Cardiac muscle cell (in vitro differentiated cells and primary cell): ENCODE measurements around the gene LRRC7. TPM values are rescaled to one million over a fixed set of nuclear protein-coding genes. Genes with fewer than 3 reads are reported as not detected.

Source experiments
- DNase-seq, 2 donors: peaks; one replicate each; pipeline versions ENCODE4 v3.0.0 to v3.0.0-alpha.2; 2010 to 2017; ENCODE audit warnings: low read depth in 1 of 2, low spot score in 1 of 2
- H3K27ac ChIP-seq: fragments of 200-600 bp; sonication (generic); 2 replicates; pipeline ENCODE4 v1.5.1; 2016
- H3K27me3 ChIP-seq: fragments of 200-600 bp; sonication (generic); 2 replicates; pipeline ENCODE4 v1.6.0; 2016; ENCODE audit warnings: control low read depth
- H3K36me3 ChIP-seq: fragments of 200-600 bp; sonication (generic); 2 replicates; pipeline ENCODE4 v1.5.1; 2016; ENCODE audit warnings: control low read depth
- H3K4me1 ChIP-seq: fragments of 200-600 bp; sonication (generic); 2 replicates; pipeline ENCODE4 v1.8.1; 2017; ENCODE audit warnings: low read depth, mild to moderate bottlenecking, mixed run types
- H3K4me3 ChIP-seq: fragments of 200-600 bp; sonication (generic); 2 replicates; pipeline ENCODE4 v1.5.1; 2016; ENCODE audit warnings: mild to moderate bottlenecking
- H3K9me3 ChIP-seq: fragments of 200-600 bp; sonication (generic); 2 replicates; pipeline ENCODE4 v1.5.1; 2017; ENCODE audit warnings: low read depth, mild to moderate bottlenecking, control low read depth
- CTCF ChIP-seq: IDR thresholded peaks from 2 replicates; pipeline ENCODE4 v1.5.1; 2012; ENCODE audit warnings: low read depth, mild to moderate bottlenecking, low read length
- polyA plus RNA-seq: library from polyadenylated mRNA; unstranded; fragments of >200 nt; fragmentation: Nextera tagmentation; extraction: Ambion mirVana; gene quantifications from 2 replicates; pipeline ENCODE4 v1.2.1, GENCODE V29; 2016
- total RNA-seq: library from RNA; depleted of rRNA; stranded (reverse); fragments of >200 nt; gene quantifications from 2 replicates; pipeline ENCODE4 v1.2.3, GENCODE V29; 2016

LRRC7 gene
- total and polyA plus RNA-seq, 2 experiments from 2014 or later = 0.09 TPM; not detected in 1

- DNase-seq = peak in 1 of 2 donors; percentile 9
- Histone ChIP-seq H3K27ac (no peak overlapping the region), H3K9me3 (no peaks in the 10 kb centered on the region), H3K36me3 (no peaks in the 10 kb centered on the region), H3K27me3 (no peaks in the 10 kb centered on the region), H3K4me3 (no peak overlapping the region), H3K4me1 (no peaks in the 10 kb centered on the region)
- TF ChIP-seq CTCF = no peak
These were observed 43.7 kb upstream of the LRRC7 start for GRCh38 chr1:69524015-69524414.

- no peak for DNase-seq
- Histone ChIP-seq H3K27ac (no peak overlapping the region), H3K27me3 (no peaks in the 10 kb centered on the region), H3K36me3 (no peaks in the 10 kb centered on the region), H3K9me3 (no peaks in the 10 kb centered on the region), H3K4me3 (no peak overlapping the region), H3K4me1 (no peaks in the 10 kb centered on the region)
- no peak for TF ChIP-seq CTCF
These were observed 40.4 kb upstream of the LRRC7 start for GRCh38 chr1:69527273-69527672.

GRCh38 chr1:69528376-69528775, 39.3 kb upstream of the LRRC7 start:
- TF ChIP-seq CTCF = no peak
- Histone ChIP-seq H3K4me3 (no peak overlapping the region), H3K36me3 (no peaks in the 10 kb centered on the region), H3K9me3 (no peaks in the 10 kb centered on the region), H3K27ac (no peak overlapping the region), H3K27me3 (no peaks in the 10 kb centered on the region), H3K4me1 (no peaks in the 10 kb centered on the region)
- no peak for DNase-seq

GRCh38 chr1:69533343-69533742, 34.4 kb upstream of the LRRC7 start:
- no peak for DNase-seq
- no peak overlapping the region for H3K4me3 ChIP-seq
- no peaks in the 10 kb centered on the region for H3K27me3 ChIP-seq
- H3K36me3 ChIP-seq = no peaks in the 10 kb centered on the region
- no peak overlapping the region for H3K27ac ChIP-seq
- no peaks in the 10 kb centered on the region for H3K4me1 ChIP-seq
- no peaks in the 10 kb centered on the region for H3K9me3 ChIP-seq
- TF ChIP-seq CTCF = no peak

GRCh38 chr1:69534829-69535228, 32.9 kb upstream of the LRRC7 start:
- no peaks in the 10 kb centered on the region for H3K4me1 ChIP-seq
- TF ChIP-seq CTCF = no peak
- no peaks in the 10 kb centered on the region for H3K27me3 ChIP-seq

GRCh38 chr1:69535490-69535889, 32.2 kb upstream of the LRRC7 start:
- no peaks in the 10 kb centered on the region for H3K4me1 ChIP-seq
- no peaks in the 10 kb centered on the region for H3K27me3 ChIP-seq
- DNase-seq = no peak
- no peaks in the 10 kb centered on the region for H3K36me3 ChIP-seq
- no peak overlapping the region for H3K27ac ChIP-seq
- H3K9me3 ChIP-seq = no peaks in the 10 kb centered on the region
- TF ChIP-seq CTCF = no peak
- H3K4me3 ChIP-seq = no peak overlapping the region

More at GRCh38 chr1:69534829-69535228, 32.9 kb upstream of the LRRC7 start:
- no peak overlapping the region for H3K27ac ChIP-seq
- no peaks in the 10 kb centered on the region for H3K9me3 ChIP-seq
- DNase-seq = no peak
- no peak overlapping the region for H3K4me3 ChIP-seq
- H3K36me3 ChIP-seq = no peaks in the 10 kb centered on the region
